A204.1 (cell line): ENCODE results near the gene SSPN.
"Not testable (repeated sequence)": the region's sequence is repeated elsewhere in the genome, so short reads cannot be mapped to it uniquely, and the experiment has no call there.

Source experiments
- FAIRE-seq: peaks from 2 replicates; lab custom pipeline; 2012; peaks lifted over from hg19 to GRCh38; lab: Jason Lieb, UNC

The SSPN gene

GRCh38 chr12:26231470-26231869 lies 36.1 kb downstream of the SSPN start:
- FAIRE-seq, result no peak

- no peak for FAIRE-seq
Measured at GRCh38 chr12:26231921-26232320, 36.5 kb downstream of the SSPN start.

GRCh38 chr12:26233631-26234030 lies 38.3 kb downstream of the SSPN start:
- no peak for FAIRE-seq

DNA sequence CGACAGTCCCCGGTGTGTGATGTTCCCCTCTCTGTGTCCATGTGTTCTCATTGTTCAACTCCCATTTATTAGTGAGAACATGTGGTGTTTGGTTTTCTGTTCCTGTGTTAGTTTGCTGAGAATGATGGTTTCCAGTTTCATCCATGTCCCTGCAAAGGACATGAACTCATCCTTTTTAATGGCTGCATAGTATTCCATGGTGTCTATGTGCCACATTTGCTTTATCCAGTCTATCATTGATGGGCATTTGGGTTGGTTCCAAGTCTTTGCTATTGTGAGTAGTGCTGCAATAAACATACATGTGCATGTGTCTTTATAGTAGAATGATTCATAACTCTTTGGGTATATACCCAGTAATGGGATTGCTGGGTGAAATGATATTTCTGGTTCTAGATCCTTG lies 40.1 kb downstream of the SSPN start:
- FAIRE-seq, result not testable (repeated sequence)

- FAIRE-seq, result no peak
Measured at GRCh38 chr12:26238341-26239121, 43.2 kb downstream of the SSPN start.

DNA sequence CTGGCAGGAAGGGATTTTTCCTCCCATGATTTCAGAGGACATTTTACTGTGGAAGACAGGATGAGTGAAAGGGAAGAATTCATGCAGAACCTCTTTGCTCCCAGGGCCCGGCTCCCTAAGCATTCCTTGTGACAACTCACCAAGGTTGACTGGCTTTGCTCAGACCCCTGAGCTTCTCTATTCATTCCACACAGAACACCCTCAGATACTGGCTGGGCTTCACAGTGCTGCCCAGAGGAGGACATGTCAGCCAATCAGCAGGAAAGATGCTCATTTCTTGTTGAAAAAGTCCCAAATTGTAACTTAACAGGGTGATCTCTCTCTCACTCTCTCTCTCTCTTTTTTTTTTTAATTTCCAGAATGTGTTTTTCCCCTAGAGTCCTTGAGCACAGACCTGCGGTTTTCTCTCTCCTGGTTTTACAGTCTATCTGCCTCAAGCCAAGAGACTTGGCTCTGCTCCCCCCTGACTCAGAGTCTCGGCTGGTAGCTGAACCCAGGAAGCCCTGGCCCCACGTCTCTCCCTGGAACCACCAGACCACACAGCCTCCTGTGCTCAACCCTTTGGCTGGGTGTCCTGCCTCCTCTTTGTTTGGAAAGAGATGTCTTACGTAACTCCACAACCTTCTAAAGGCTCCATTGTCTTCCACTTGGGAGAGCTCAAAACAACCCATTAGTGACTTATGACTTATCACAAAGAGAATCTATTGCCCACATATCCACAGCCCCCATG lies 43.9 kb downstream of the SSPN start:
- no peak for FAIRE-seq

DNA sequence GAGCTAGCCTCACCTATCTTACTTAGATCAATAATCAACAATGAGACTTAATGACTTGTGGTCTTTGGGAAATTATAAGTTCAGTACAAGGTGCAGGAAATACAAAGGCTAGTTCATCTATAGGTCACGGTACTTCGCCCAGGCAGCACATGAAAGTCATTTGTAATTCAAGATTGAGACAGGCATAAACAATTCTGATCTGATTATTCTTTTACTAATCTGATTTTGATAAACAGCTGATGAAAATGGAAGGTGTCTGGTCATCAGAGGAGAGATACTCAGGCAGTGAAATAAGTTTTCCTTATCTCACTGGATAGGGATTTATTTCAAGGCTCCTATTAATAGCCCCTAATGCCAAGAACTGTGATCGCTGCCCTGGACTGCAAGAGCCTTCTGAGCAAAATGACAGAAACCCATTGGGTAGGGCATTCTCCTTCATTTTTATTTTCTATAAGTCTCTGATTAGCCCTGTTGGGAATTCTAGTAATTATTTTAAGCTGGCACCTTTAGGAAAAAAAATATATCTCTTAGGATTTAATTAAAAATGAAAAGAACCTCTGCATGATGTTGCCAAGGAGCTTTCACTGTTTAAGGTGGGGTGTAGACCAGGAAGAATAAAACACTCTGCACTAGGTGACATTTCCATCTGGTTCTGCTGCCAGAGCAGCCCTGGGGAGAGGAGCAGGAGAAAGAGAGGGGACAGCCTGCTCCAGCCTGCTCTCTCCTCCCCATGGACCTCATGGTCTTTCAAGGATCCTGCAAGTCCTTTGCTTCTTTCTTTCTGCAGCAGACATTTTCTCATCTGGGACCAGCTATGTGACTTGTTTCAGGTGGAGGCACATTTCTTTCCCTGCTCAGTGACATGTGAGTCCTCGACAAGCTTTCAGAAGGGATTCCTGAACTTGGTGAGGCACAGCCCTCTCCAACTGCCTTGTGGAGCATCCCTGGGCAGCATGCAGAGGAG lies 44.8 kb downstream of the SSPN start:
- FAIRE-seq, result no peak

DNA sequence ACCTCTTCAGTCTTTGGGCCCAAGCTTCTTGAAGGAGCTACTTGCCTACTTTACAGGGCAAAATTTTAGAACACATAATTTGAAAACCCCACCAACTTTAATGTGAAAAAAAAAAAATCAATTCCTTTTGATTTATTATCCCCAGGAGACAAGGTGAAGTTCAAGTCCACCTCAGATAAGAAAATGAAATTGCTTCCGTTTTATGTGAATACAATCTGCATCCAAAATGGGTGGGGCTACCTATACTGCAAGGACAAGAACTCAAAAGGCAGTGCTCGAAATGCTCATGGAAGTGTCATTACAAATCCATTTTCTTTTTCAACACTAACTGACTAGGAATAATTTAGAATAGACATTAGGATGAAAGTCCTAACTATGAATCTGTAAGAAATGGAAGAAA lies 45.7 kb downstream of the SSPN start:
- no peak for FAIRE-seq

- no peak for FAIRE-seq
Measured at GRCh38 chr12:26242683-26243082, 47.3 kb downstream of the SSPN start.

- FAIRE-seq, result no peak
Measured at GRCh38 chr12:26244503-26244902, 49.1 kb downstream of the SSPN start.

DNA sequence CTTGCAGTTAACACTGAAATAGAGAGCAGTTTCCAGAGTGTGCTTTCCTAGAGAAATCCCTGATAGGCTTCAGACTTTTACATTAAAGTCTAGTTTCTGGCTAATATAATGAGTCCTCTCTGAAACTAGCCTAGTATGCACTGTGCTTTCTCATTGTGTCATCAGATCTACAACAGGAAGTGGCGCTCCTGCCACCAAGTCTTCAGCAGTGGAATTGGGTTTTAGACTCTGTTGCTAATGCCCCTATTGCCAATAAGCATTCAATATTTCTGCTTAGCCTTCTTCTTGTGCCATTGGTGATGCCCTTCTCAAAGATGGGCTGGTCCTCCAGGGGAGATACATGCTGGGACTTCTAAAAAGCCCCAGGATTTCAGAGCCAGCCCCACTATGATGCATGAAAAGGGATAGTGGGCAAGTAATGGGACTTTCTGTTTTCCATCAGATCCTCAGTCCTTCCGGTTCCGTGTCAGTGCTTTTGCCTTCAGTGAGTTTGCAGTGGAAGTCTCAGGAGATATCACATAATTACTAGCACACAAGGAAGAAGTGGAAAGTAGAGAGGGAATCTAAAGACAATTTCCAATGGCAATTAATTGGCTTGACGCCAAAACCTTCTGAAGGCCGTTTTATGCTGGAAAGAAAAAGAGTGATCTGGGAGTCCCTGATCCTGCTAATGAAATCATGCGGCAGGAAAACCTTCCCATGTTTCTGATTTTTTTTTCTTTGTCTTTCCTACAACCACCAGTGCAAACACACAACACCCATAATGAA lies 50.0 kb downstream of the SSPN start:
- no peak for FAIRE-seq

GRCh38 chr12:26246483-26247164 lies 51.3 kb downstream of the SSPN start:
- FAIRE-seq, result no peak

DNA sequence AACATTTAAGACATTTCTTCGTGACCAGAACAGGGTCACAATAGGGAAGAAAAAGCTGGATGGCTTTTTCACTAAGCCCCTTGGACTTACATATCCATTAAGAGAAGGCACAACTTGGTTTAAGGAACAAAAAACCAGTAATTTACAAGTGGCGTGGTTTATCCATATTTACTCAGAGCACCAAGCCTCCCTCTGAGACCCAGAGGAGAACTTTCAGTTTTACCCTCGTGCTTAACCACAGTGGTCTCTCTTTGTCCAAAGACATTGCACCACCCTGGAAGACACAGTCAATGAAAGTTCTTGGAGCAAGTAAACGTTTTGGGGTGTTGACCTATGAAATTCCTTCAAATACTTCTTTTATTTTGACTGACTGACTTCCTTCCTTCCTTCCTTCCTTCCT lies 52.5 kb downstream of the SSPN start:
- no peak for FAIRE-seq

DNA sequence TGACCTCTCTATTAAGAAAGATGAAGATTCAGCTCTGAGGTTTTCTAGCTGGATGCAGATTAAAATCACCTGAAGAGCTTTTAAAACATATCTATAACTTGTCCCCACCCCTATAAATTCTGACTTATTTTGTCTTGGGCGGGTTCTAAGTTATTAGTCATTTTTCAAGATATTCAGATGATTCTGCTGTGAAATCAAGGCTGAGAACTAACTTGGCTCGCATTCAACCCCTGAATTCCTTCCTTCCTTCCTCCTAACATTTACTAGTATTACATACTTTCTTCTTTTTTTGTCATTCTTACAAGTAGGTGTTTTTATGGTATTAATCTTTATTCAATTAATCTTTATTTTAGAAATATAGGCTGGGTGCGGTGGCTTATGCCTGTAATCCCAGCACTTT lies 55.4 kb downstream of the SSPN start:
- no peak for FAIRE-seq

DNA sequence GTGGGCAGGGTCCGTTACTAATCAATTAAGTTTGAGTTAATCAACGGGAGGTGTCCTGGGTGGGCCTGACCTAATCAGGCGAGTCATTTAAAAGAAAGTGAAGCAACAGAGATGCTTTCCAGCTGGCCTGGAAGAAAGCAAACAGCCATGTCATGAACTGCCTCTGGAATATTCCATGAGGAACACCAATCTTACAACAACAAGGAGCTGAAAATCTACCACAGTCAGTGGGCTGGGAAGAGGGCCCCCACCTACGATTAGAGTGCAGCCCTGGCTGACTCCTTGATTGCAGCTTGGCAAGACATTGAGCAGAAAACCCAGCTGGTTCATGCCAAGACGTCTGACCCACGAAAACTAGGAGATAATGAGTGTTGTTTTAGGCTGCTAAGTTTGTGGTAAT lies 56.2 kb downstream of the SSPN start:
- no peak for FAIRE-seq

DNA sequence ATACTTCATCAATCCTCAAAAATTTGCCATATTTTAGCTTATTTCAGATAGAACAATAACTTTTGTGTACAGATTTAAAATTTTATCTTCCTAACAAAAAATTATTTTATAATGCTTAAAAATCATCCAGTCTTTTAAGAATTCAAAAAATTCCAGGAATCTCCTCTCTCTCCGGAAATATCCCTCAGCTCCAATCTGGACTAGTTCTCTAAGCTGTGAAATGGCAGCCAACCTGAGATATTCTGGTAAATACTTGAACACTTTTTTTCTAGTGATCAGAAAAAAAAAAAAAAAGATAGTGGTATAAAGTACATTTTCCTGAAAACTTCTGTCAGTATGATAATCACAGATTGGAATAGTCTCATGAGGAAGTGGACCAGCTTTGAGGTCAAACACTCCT lies 57.6 kb downstream of the SSPN start:
- FAIRE-seq, result no peak

- no peak for FAIRE-seq
Measured at GRCh38 chr12:26255893-26256645, 60.7 kb downstream of the SSPN start.

- no peak for FAIRE-seq
Measured at GRCh38 chr12:26264215-26264838, 69.0 kb downstream of the SSPN start.

- FAIRE-seq, result no peak
Measured at GRCh38 chr12:26265606-26266005, 70.2 kb downstream of the SSPN start.

DNA sequence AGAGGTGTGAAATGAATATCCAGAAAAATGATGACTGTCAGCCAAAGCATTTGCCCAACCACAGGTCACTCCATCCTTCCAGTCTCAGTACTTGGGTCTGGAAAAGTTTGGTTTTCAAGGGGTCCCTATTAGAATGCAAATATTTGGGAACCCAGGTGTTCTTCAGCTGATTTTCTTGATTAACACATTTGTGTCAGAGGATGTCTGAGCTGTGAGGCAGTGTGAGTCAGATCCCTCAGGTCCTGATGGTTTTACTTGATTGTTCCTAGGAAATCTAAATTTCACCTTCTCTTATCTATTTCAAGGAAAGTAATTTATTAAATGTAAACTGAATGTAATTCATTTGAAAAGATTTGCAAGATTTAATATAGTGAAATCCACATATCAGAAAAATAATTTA lies 71.5 kb downstream of the SSPN start:
- no peak for FAIRE-seq
